ENCODE results near the gene NR6A1.

NR6A1 gene

DNA sequence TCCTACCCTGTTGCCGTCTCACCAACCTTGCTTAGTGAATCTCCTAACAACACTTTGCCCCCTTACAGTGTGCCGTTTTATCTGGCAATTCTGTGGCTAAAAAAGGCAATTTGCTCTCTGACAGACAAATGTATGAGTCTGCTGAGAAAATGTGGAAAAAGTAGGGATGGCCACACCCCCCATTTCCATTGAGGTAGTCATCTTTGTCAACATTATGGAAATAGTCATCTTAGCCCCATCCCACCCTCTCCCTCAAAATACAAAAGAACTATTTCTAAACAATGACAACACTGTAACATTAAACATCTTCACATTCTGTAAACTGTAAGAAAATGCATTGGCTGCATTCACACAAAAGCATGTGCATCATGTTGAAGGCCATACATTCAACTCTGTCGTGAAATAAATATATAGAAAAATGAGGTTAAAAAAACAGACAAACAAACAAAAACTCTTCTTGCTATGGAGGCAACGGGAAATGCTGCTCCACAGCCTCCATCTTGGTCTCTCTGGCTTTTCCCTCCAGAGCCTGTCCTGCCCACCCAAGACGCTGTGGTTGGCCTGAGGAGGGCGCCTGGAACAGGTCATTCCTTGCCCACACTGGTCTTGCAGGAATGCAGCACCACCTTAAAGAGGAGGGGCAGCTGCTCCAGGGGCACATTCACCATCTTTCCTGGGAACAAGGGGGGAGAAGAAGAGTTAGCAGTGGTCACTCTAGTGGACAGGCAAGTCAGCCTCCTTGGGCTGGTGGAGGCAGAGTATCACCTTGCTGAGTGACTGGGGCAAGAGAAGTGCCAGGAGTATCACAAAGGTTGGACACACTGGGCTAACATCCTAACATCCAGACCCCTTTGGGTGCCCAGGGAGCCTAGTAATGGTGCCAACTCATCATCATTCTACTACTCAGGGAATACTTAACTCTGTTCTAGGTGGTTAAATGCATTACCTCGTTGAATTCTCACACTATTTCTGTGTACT is 248.7 kb downstream of the NR6A1 start:
- DNase-seq (ENCODE audit: low spot score), result peak; percentile 55
- no peak overlapping the region for H3K27ac ChIP-seq
- H3K4me3 ChIP-seq, result no peak overlapping the region
- TF ChIP-seq, protein P1, sequence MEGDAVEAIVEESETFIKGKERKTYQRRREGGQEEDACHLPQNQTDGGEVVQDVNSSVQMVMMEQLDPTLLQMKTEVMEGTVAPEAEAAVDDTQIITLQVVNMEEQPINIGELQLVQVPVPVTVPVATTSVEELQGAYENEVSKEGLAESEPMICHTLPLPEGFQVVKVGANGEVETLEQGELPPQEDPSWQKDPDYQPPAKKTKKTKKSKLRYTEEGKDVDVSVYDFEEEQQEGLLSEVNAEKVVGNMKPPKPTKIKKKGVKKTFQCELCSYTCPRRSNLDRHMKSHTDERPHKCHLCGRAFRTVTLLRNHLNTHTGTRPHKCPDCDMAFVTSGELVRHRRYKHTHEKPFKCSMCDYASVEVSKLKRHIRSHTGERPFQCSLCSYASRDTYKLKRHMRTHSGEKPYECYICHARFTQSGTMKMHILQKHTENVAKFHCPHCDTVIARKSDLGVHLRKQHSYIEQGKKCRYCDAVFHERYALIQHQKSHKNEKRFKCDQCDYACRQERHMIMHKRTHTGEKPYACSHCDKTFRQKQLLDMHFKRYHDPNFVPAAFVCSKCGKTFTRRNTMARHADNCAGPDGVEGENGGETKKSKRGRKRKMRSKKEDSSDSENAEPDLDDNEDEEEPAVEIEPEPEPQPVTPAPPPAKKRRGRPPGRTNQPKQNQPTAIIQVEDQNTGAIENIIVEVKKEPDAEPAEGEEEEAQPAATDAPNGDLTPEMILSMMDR (IDR thresholded peaks at IDR 0.05), result no peak

DNA sequence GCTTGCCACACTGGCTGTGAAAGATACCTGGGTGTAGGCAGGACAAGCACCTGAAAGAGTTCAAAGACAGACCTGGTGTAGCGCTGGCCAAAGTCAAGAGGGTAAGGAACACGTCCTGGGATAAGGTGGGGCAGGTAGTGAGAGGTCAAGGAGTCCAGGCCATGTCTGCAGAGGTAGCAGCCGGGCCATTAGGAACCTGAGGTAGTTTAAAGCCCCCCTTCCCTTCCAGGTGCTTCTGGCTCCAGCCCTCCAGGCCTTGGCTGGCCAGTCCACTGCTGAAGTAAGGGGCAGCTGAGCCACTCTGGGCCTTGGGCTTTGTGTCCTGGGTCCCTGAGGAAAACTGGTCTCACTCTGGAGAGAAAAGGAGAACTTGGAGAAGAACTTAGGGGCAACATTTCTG is 250.0 kb downstream of the NR6A1 start:
- Histone ChIP-seq H3K27ac (no peak overlapping the region), H3K4me3 (no peak overlapping the region)
- no peak for DNase-seq (ENCODE audit: low spot score)
- TF ChIP-seq, protein P1 (IDR thresholded peaks at IDR 0.05), result no peak

DNA sequence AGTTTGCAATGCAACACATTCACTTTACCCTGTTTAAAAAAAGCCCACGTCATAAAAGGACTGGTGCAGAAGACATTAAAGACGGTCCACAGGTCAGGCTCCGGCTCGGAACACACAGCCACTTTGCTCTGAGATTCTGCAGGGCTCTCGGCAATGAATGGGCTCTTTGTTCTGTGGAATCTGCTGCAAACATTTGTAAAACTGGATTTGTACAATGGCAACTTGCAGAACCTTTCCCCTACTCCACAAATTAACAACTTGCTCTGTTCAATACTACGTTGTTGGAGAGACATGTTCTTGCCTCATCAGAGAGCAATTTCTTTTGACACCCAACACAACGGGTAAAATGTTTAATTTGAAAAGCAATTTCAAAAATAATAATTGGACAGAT is 250.9 kb downstream of the NR6A1 start:
- Histone ChIP-seq H3K4me3 (no peak overlapping the region), H3K27ac (no peak overlapping the region)
- no peak for DNase-seq (ENCODE audit: low spot score)
- TF ChIP-seq, protein P1 (IDR thresholded peaks at IDR 0.05), result no peak

DNA sequence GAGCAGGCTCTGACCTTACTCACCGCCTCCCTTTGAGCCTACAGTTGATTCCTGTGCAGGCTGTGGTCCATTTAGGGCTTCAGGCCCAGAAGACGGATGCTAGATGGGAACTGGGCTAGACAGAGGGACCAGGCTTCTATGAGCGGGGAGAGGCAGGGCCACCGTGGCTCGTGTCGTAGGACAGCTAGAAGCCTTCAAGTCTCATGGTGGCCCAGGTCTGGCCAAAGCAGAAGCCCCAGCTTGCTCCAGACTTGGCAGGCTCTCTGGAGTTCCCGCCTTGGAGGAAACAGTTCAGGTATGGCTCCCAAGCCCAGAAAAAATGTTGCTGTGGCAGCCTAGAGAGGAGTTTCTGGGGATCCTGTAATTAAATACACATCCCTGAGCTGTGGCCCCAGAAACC is 253.0 kb downstream of the NR6A1 start:
- H3K27ac ChIP-seq, result no peak overlapping the region

DNA sequence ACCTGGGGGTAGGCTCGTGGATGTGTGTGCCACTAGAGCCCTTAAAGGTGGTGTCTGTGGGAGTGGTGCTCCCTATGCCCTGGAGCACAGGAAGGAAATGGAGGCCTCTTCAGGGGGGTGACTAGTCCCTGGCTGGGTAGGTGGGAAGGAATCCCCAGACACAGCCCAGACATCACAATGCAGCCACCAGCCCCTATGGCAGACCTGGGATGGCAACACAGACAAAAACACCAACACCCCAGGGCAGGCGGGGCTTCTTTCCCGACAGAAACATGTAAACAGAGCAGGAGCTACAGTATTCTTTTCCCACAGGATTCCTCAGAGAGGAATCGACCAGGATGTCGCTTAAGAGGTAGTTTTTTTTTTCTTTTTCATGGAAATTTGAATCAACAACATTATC is 253.5 kb downstream of the NR6A1 start:
- no peak for DNase-seq (ENCODE audit: low spot score)
- Histone ChIP-seq H3K27ac (no peak overlapping the region), H3K4me3 (no peak overlapping the region)
- TF ChIP-seq, protein P1 (IDR thresholded peaks at IDR 0.05), result no peak

More for the DNA sequence above, 253.0 kb downstream of the NR6A1 start:
- TF ChIP-seq, protein P1 (IDR thresholded peaks at IDR 0.05), result no peak
- H3K4me3 ChIP-seq, result no peak overlapping the region
- no peak for DNase-seq (ENCODE audit: low spot score)

DNA sequence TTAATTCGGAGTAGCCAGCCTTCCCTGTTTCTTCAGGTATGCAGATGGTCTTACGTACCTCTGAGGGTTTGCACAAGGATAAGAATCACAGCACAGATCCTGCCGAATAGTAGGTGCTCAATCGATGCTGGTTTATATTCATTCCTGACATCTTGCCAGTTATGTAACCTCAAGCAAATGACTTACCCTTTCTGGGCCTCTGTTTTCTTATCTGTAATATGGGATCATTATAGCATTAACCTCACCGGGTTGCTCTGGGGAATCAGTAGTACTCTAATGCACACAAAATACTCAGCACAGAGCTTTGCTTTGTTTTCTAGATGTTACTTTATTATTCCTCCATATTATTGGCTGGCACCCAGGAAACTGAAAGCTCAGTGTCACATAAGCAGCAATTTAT is 256.2 kb downstream of the NR6A1 start:
- TF ChIP-seq, protein P1 (IDR thresholded peaks at IDR 0.05), result no peak
- DNase-seq (ENCODE audit: low spot score), result no peak
- Histone ChIP-seq H3K4me3 (no peak overlapping the region), H3K27ac (no peak overlapping the region)

DNA sequence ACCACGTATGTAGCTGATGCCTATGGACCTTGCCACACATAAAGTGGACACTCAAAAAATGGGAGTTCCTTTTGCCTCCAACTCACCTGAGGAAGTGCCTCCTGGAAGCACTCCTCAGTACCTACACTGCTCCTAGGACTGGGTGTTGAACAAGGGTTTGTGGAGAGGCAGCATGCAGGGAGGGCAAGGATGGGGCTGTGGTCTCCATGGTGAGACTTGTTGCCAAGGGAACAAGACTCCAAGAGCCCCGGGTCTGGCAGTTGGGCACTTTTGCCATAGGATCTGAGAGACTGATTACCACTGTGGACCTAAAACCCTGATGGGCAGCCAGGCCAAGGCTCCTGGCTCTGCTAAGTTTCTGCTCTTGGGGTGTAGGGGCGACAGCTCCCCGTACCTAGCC is 257.0 kb downstream of the NR6A1 start:
- DNase-seq (ENCODE audit: low spot score), result no peak
- TF ChIP-seq, protein P1 (IDR thresholded peaks at IDR 0.05), result no peak
- Histone ChIP-seq H3K27ac (no peak overlapping the region), H3K4me3 (no peak overlapping the region)

Data from coronary artery (tissue), 2 donors.